Heart right ventricle (tissue), 16 donors: Measurements from ENCODE around the gene EDIL3. TPM values are rescaled to one million over a fixed set of nuclear protein-coding genes. Genes with fewer than 3 reads are reported as not detected.

Experiments
- ATAC-seq, 8 donors: fragments of 200-7000 bp; cut with Tn5 transposase; one replicate each; pipeline ENCODE4 v1.9.1; 2020; ENCODE audit warnings: mild to moderate bottlenecking in 8 of 8, moderate library complexity in 8 of 8, moderate number of reproducible peaks in 1 of 8
- DNase-seq, 2 donors: peaks; one replicate each; pipeline ENCODE4 v3.0.0-alpha.2; 2020
- H3K27ac ChIP-seq, 10 donors: fragments of 200-600 bp; sonication (generic) in 2 of 10; one replicate each; pipeline versions ENCODE4 v1.5.0 to v1.8.0; 2020 to 2022; ENCODE audit warnings: mild to moderate bottlenecking in 3 of 10
- H3K27me3 ChIP-seq, 7 donors: fragments of 200-600 bp; one replicate each; pipeline ENCODE4 v1.8.0; 2021 to 2022; ENCODE audit warnings: mild to moderate bottlenecking in 2 of 7
- H3K36me3 ChIP-seq, 9 donors: fragments of 200-600 bp; sonication (generic) in 1 of 9; one replicate each; pipeline versions ENCODE4 v1.5.0 to v1.8.0; 2020 to 2022; ENCODE audit warnings: mild to moderate bottlenecking in 2 of 9
- H3K4me1 ChIP-seq, 9 donors: fragments of 200-600 bp; sonication (generic) in 1 of 9; one replicate each; pipeline versions ENCODE4 v1.5.0 to v1.8.0; 2020 to 2022; ENCODE audit warnings: mild to moderate bottlenecking in 4 of 9
- H3K4me3 ChIP-seq, 10 donors: fragments of 200-600 bp; sonication (generic) in 2 of 10; one replicate each; pipeline versions ENCODE4 v1.5.0 to v1.8.0; 2020 to 2022; ENCODE audit warnings: mild to moderate bottlenecking in 7 of 10, moderate library complexity in 2 of 10
- H3K9me3 ChIP-seq, 11 donors: fragments of 200-600 bp in 10 of 11; sonication (generic) in 2 of 11; one replicate each; pipeline versions ENCODE4 v1.5.0 to v1.8.0; 2013 to 2022; ENCODE audit warnings: mild to moderate bottlenecking in 2 of 11, control low read depth in 1 of 11, moderate library complexity in 1 of 11
- WGBS, 2 donors: extraction: QIAGEN DNeasy Blood & Tissue Kit; methylation state at CpG; one replicate each; pipeline ENCODE4 v1.1.7; 2013; ENCODE audit warnings: inconsistent platforms in 1 of 2; 5-methylcytosine and 5-hydroxymethylcytosine counted together
- intact Hi-C, 10 donors: fragments of 100-400 bp; cut with DNase I; formaldehyde crosslinking; loops; one replicate each; pipeline versions ENCODE4 v1.11.1 to v1.14.2; 2022
- polyA plus RNA-seq, 2 donors: library from polyadenylated mRNA; stranded (reverse); fragments of 200-250 nt; gene quantifications; one replicate each; pipeline ENCODE4 v1.2.3, GENCODE V29; 2013
- total RNA-seq, 10 donors: library from RNA; stranded (reverse); fragmentation: NEBNext Ultra II Directional in 3 of 10; extraction: Animal tissue kit (Norgen Biotek cat#: 25700) in 3 of 10; gene quantifications; one replicate each; pipeline versions ENCODE4 v1.2.1 to v1.2.4, GENCODE V29; 2021 to 2023
- TF ChIP-seq, protein P1 (sequence below), 9 donors: fragments of 200-600 bp; sonication (generic) in 2 of 9; IDR thresholded peaks; one replicate each; pipeline versions ENCODE4 v1.5.0 to v1.8.0; 2021 to 2022; ENCODE audit warnings: antibody characterized with exemption in 9 of 9, mild to moderate bottlenecking in 5 of 9, moderate library complexity in 1 of 9
- donor health status: Arrhythmogenic right ventricular cardiomyopathy.
- donor health status: ischemic (EF 13 %, LVEDD 7.1; RV severe dilation, severe dysfunction).
- donor health status: healthy with polysubstance abuse.
- donor health status: DM: no; HTN: yes; CAD: no.
- donor health status: DM: no; HTN: no; CAD: no.
- donor health status: ischemic (EF 25% LVEDD 6.9; RV normal size, moderate dysfunction).
- donor health status: ischemic (EF 25% LVEDD 5.7; RV mildly dilated, moderate dysfunction).
- donor health status: healthy.
- donor health status: DM: yes; HTN: yes; CAD: no.
- donor health status: Ischemic cardiomyopathy.
- donor health status: ischemic (EF 35%, LVEDD 5.7; RV mildly dilated, moderate dysfunction).
- donor health status: nonischemic (EF 11% LVEDD 7.7; RV severe dilation, severe dysfunction).
- donor health status: DM: yes; HTN: yes; CAD: no.
- donor health status: PGD.
- donor health status: ischemic (EF 29% LVEDD 5.4; RV normal size, mild dysfunction).
- donor health status: nonischemic (EF 23%, LVEDD 6.1; RV moderate dilation, normal function).

Gene EDIL3
- total and polyA plus RNA-seq, 12 donors = 1.6 to 10.0 (median 3.9) TPM

DNA sequence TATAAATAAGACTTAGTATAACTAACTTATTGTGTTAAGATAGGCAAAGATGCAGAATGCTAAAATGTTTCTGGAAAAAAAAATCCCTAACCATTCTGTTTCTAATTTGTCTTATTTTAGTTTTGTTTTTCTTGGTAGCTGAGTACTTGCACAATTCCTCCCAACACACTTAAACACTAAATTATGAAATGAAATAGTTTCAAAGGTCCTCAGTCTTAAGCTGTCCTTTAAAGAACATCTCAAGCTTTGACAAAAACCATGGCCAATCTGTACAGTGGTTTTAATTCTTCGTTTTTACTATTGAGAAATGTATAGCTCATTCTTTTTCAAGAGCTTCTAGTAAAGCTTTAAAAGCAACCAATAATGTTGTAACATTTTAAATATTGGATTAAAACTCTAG, 171.5 kb downstream of the EDIL3 start:
- TF ChIP-seq, protein P1, sequence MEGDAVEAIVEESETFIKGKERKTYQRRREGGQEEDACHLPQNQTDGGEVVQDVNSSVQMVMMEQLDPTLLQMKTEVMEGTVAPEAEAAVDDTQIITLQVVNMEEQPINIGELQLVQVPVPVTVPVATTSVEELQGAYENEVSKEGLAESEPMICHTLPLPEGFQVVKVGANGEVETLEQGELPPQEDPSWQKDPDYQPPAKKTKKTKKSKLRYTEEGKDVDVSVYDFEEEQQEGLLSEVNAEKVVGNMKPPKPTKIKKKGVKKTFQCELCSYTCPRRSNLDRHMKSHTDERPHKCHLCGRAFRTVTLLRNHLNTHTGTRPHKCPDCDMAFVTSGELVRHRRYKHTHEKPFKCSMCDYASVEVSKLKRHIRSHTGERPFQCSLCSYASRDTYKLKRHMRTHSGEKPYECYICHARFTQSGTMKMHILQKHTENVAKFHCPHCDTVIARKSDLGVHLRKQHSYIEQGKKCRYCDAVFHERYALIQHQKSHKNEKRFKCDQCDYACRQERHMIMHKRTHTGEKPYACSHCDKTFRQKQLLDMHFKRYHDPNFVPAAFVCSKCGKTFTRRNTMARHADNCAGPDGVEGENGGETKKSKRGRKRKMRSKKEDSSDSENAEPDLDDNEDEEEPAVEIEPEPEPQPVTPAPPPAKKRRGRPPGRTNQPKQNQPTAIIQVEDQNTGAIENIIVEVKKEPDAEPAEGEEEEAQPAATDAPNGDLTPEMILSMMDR (IDR thresholded peaks at IDR 0.05) = no peak
- no peaks in the 10 kb centered on the region for H3K9me3 ChIP-seq
- H3K27ac ChIP-seq = no peak overlapping the region
- no peaks in the 10 kb centered on the region for H3K36me3 ChIP-seq
- H3K27me3 ChIP-seq = no peaks in the 10 kb centered on the region
- DNase-seq = no peak
- ATAC-seq = no peak
- H3K4me3 ChIP-seq = no peak overlapping the region
- 65 to 79% methylated on average over 1 of the region's 1 CpG for WGBS, 2 donors
- intact Hi-C loops = no loop called here
- H3K4me1 ChIP-seq = no peaks in the 10 kb centered on the region

- H3K27ac ChIP-seq = no peak overlapping the region
- WGBS, 2 donors = 54 to 77% methylated on average over 6 of the region's 6 CpGs
- DNase-seq (no peak), ATAC-seq (no peak)
- no peaks in the 10 kb centered on the region for H3K9me3 ChIP-seq
- intact Hi-C loops = no loop called here
- TF ChIP-seq, protein P1 (IDR thresholded peaks at IDR 0.05) = no peak
- H3K36me3 ChIP-seq = no peaks in the 10 kb centered on the region
- H3K4me3 ChIP-seq = no peak overlapping the region
- H3K27me3 ChIP-seq = no peaks in the 10 kb centered on the region
- H3K4me1 ChIP-seq = no peaks in the 10 kb centered on the region
These were observed 179.9 kb downstream of the EDIL3 start for GRCh38 chr5:84204772-84205171.

- WGBS, 2 donors = 85 to 87% methylated on average over 1 of the region's 1 CpG
These were observed 182.5 kb downstream of the EDIL3 start for GRCh38 chr5:84202136-84202535.

GRCh38 chr5:84197538-84197937, 187.1 kb downstream of the EDIL3 start:
- H3K4me1 ChIP-seq = no peaks in the 10 kb centered on the region
- no peak overlapping the region for H3K27ac ChIP-seq
- no peaks in the 10 kb centered on the region for H3K9me3 ChIP-seq
- DNase-seq (no peak), ATAC-seq (no peak)
- intact Hi-C loops = no loop called here
- no peak overlapping the region for H3K4me3 ChIP-seq
- TF ChIP-seq, protein P1 (IDR thresholded peaks at IDR 0.05) = no peak
- no peaks in the 10 kb centered on the region for H3K36me3 ChIP-seq
- WGBS, 2 donors = 81 to 88% methylated on average over 2 of the region's 2 CpGs
- no peaks in the 10 kb centered on the region for H3K27me3 ChIP-seq

More at GRCh38 chr5:84202136-84202535, 182.5 kb downstream of the EDIL3 start:
- Histone ChIP-seq H3K27me3 (no peaks in the 10 kb centered on the region), H3K27ac (no peak overlapping the region), H3K4me3 (no peak overlapping the region), H3K4me1 (no peaks in the 10 kb centered on the region), H3K36me3 (no peaks in the 10 kb centered on the region), H3K9me3 (no peaks in the 10 kb centered on the region)
- TF ChIP-seq, protein P1 (IDR thresholded peaks at IDR 0.05) = no peak
- ATAC-seq (no peak), DNase-seq (no peak)
- intact Hi-C loops = no loop called here
